ENCODE measurements around the gene CELA3B.
"Not testable (repeated sequence)": the region's sequence is repeated elsewhere in the genome, so short reads cannot be mapped to it uniquely, and the experiment has no call there.

The CELA3B gene

GRCh38 chr1:21942464-21942863 lies 34.4 kb upstream of the CELA3B start:
- no peaks in the 10 kb centered on the region for H3K79me2 ChIP-seq (ENCODE audit: low read length)
- H4K20me1 ChIP-seq (ENCODE audit: insufficient read depth, low read length), result no peaks in the 10 kb centered on the region
- H3K4me1 ChIP-seq (ENCODE audit: low read length), result no peaks in the 10 kb centered on the region
- no peak overlapping the region for H3K4me3 ChIP-seq (ENCODE audit: low read length)
- H3K9ac ChIP-seq (ENCODE audit: low read length), result no peak overlapping the region
- TF ChIP-seq EZH2phosphoT487 (IDR thresholded peaks at IDR 0.05; ENCODE audit: low read length) (no peak), EZH2 (optimal IDR thresholded peaks at IDR 0.05; ENCODE audit: low read depth, low read length) (no peak), CTCF (IDR thresholded peaks at IDR 0.05; ENCODE audit: low read length) (no peak)
- DNase-seq, result no peak
- H3K36me3 ChIP-seq (replicated peaks; ENCODE audit: insufficient read depth, low read length), result no peaks in the 10 kb centered on the region
- no peaks in the 10 kb centered on the region for H3K27me3 ChIP-seq (replicated peaks; ENCODE audit: insufficient read depth, low read length)
- H3F3A ChIP-seq (ENCODE audit: insufficient read depth, low read length), result no peaks in the 10 kb centered on the region
- H3K9me2 ChIP-seq (replicated peaks; ENCODE audit: insufficient read depth, low read length), result no peaks in the 10 kb centered on the region
- no peak overlapping the region for H3K4me2 ChIP-seq (ENCODE audit: low read depth, low read length)
- H2AFZ ChIP-seq (ENCODE audit: low read length), result no peak overlapping the region
- no peaks in the 10 kb centered on the region for H3K9me3 ChIP-seq (replicated peaks; ENCODE audit: insufficient read depth, low read length)
- no peak overlapping the region for H3K27ac ChIP-seq (ENCODE audit: low read length)

DNA sequence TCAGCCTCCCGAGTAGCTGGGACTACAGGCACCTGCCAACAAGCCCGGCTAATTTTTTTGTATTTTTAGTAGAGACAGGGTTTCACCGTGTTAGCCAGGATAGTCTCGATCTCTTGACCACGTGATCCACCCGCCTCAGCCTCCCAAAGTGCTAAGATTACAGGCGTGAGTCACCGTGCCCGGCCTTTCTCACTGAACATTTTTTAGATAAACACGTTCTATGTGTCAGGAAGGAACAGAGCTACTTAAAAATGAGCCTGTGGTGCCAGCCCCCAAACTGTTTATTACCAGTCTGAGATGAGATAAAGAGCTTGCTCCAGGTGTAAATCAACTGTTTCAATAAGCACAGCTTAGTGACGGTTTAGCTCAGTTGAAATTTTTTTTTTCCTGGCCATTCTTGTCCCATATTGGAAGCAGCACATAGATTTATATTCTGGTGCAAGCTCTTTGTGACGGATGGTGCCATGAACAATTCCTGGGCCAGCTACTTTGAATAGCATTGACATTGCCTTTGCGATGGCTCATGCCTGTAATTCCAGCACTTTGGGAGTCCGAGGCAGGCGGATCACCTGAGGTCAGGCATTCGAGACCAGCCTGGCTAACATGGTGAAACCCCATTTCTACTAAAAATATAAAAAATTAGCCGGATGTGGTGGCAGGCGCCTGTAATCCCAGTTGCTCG lies 33.7 kb upstream of the CELA3B start:
- not testable (repeated sequence) for H3K9me3 ChIP-seq (replicated peaks; ENCODE audit: insufficient read depth, low read length); H3K9ac ChIP-seq (ENCODE audit: low read length)

GRCh38 chr1:21944733-21945073 lies 32.1 kb upstream of the CELA3B start:
- no peak for DNase-seq
- Histone ChIP-seq H3K9me3 (replicated peaks; ENCODE audit: insufficient read depth, low read length) (no peaks in the 10 kb centered on the region), H3K9ac (ENCODE audit: low read length) (no peak overlapping the region)

More for the DNA sequence above, 33.7 kb upstream of the CELA3B start:
- not testable (repeated sequence) for H4K20me1 ChIP-seq (ENCODE audit: insufficient read depth, low read length); H3K36me3 ChIP-seq (replicated peaks; ENCODE audit: insufficient read depth, low read length); H3K4me1 ChIP-seq (ENCODE audit: low read length); H3K27ac ChIP-seq (ENCODE audit: low read length); H3K4me2 ChIP-seq (ENCODE audit: low read depth, low read length); H3K79me2 ChIP-seq (ENCODE audit: low read length); H3K27me3 ChIP-seq (replicated peaks; ENCODE audit: insufficient read depth, low read length); DNase-seq; H3K4me3 ChIP-seq (ENCODE audit: low read length); H3F3A ChIP-seq (ENCODE audit: insufficient read depth, low read length); H3K9me2 ChIP-seq (replicated peaks; ENCODE audit: insufficient read depth, low read length); H2AFZ ChIP-seq (ENCODE audit: low read length)

More at GRCh38 chr1:21944733-21945073, 32.1 kb upstream of the CELA3B start:
- H3K79me2 ChIP-seq (ENCODE audit: low read length), result no peaks in the 10 kb centered on the region
- TF ChIP-seq CTCF (IDR thresholded peaks at IDR 0.05; ENCODE audit: low read length) (no peak), EZH2 (optimal IDR thresholded peaks at IDR 0.05; ENCODE audit: low read depth, low read length) (no peak), EZH2phosphoT487 (IDR thresholded peaks at IDR 0.05; ENCODE audit: low read length) (no peak)
- H3K27me3 ChIP-seq (replicated peaks; ENCODE audit: insufficient read depth, low read length), result no peaks in the 10 kb centered on the region
- no peak overlapping the region for H3K27ac ChIP-seq (ENCODE audit: low read length)
- no peaks in the 10 kb centered on the region for H4K20me1 ChIP-seq (ENCODE audit: insufficient read depth, low read length)
- no peaks in the 10 kb centered on the region for H3K4me1 ChIP-seq (ENCODE audit: low read length)
- H2AFZ ChIP-seq (ENCODE audit: low read length), result no peak overlapping the region
- no peak overlapping the region for H3K4me3 ChIP-seq (ENCODE audit: low read length)
- no peaks in the 10 kb centered on the region for H3K9me2 ChIP-seq (replicated peaks; ENCODE audit: insufficient read depth, low read length)
- H3K36me3 ChIP-seq (replicated peaks; ENCODE audit: insufficient read depth, low read length), result no peaks in the 10 kb centered on the region
- H3K4me2 ChIP-seq (ENCODE audit: low read depth, low read length), result no peak overlapping the region
- H3F3A ChIP-seq (ENCODE audit: insufficient read depth, low read length), result no peaks in the 10 kb centered on the region
